SK-N-SH (cell line): ENCODE data around the gene GBP7. TPM values are rescaled to one million over a fixed set of nuclear protein-coding genes. Genes with fewer than 3 reads are reported as not detected.

Experiments used
- CTCF ChIA-PET: fragments of 300-600, 350-600 bp; formaldehyde crosslinking; extraction: SDS; loops from one replicate; lab custom pipeline; 2021; lab: Yijun Ruan, JAX
- POLR2A ChIA-PET: fragments of 350-600 bp; sonication (Branson Sonifier 250); formaldehyde crosslinking; extraction: SDS; loops from one replicate; lab custom pipeline; 2020; ENCODE audit warnings: antibody characterized with exemption, inconsistent platforms; lab: Yijun Ruan, JAX
- DNase-seq: peaks from one replicate; pipeline ENCODE4 v3.0.0; 2012
- H2AFZ ChIP-seq: fragments of 200-600 bp; sonication (generic); 2 replicates; pipeline ENCODE4 v1.8.1; 2016; ENCODE audit warnings: antibody characterized with exemption, mild to moderate bottlenecking, low read depth
- H3F3A ChIP-seq: fragments of 200-600 bp; sonication (generic); replicated peaks from 2 replicates; pipeline ENCODE3; 2016; ENCODE audit warnings: antibody characterized with exemption, mild to moderate bottlenecking; ENCODE audit not compliant: insufficient read depth
- H3K27ac ChIP-seq, 2 experiments: fragments of 200-500 bp in 1 of 2; fragments of 200-600 bp in 1 of 2; sonication (Bioruptor generic) in 1 of 2; sonication (generic), shearing (Covaris generic) in 1 of 2; 2 replicates each; pipeline versions ENCODE4 v1.5.1 to v1.6.1; 2014 to 2016; ENCODE audit warnings: low read depth in 2 of 2, inconsistent platforms in 1 of 2, low read length in 1 of 2, mild to moderate bottlenecking in 1 of 2, mixed read lengths in 1 of 2
- H3K27me3 ChIP-seq: fragments of 200-600 bp; sonication (generic), shearing (Covaris generic); 2 replicates; pipeline ENCODE4 v1.6.1; 2016; ENCODE audit warnings: mixed run types; ENCODE audit not compliant: insufficient read depth
- H3K36me3 ChIP-seq, 2 experiments: fragments of 200-500 bp in 1 of 2; fragments of 200-600 bp in 1 of 2; sonication (Bioruptor generic) in 1 of 2; sonication (generic) in 1 of 2; replicated peaks in 1 of 2; 2 replicates each; pipeline versions ENCODE3 to v1.5.1; 2014 to 2016; ENCODE audit warnings: low read length in 1 of 2, mild to moderate bottlenecking in 1 of 2; ENCODE audit not compliant: insufficient read depth in 2 of 2, control insufficient read depth in 1 of 2
- H3K4me1 ChIP-seq, 2 experiments: fragments of 200-500 bp in 1 of 2; fragments of 200-600 bp in 1 of 2; sonication (Bioruptor generic) in 1 of 2; sonication (generic), shearing (Covaris generic) in 1 of 2; 2 replicates each; pipeline versions ENCODE4 v1.5.1 to v1.6.1; 2014 to 2016; ENCODE audit warnings: low read depth in 1 of 2, low read length in 1 of 2, mixed run types in 1 of 2; ENCODE audit not compliant: insufficient read depth in 2 of 2, control insufficient read depth in 1 of 2
- H3K4me2 ChIP-seq: fragments of 200-600 bp; sonication (generic), shearing (Covaris generic); 2 replicates; pipeline ENCODE4 v1.6.1; 2017; ENCODE audit warnings: mixed run types
- H3K4me3 ChIP-seq, 2 experiments: fragments of 200-500 bp in 1 of 2; fragments of 200-600 bp in 1 of 2; sonication (Bioruptor generic) in 1 of 2; sonication (generic), shearing (Covaris generic) in 1 of 2; 2 replicates each; pipeline versions ENCODE4 v1.5.1 to v1.8.1; 2014 to 2016; ENCODE audit warnings: low read depth in 2 of 2, inconsistent platforms in 1 of 2, low read length in 1 of 2, mild to moderate bottlenecking in 1 of 2, mixed read lengths in 1 of 2, moderate library complexity in 1 of 2
- H3K79me2 ChIP-seq: fragments of 200-600 bp; sonication (generic); 2 replicates; pipeline ENCODE4 v1.8.1; 2017; ENCODE audit warnings: mild to moderate bottlenecking; ENCODE audit not compliant: insufficient read depth
- H3K9ac ChIP-seq: fragments of 200-600 bp; sonication (generic); 2 replicates; pipeline ENCODE4 v1.6.1; 2017; ENCODE audit warnings: mixed run types
- H3K9me2 ChIP-seq: fragments of 200-600 bp; sonication (generic); 2 replicates; pipeline ENCODE4 v1.6.1; 2017; ENCODE audit warnings: mixed run types
- H3K9me3 ChIP-seq: fragments of 200-600 bp; sonication (generic); 2 replicates; pipeline ENCODE4 v1.6.1; 2017; ENCODE audit warnings: mixed run types, mild to moderate bottlenecking, moderate library complexity
- H4K20me1 ChIP-seq: fragments of 200-600 bp; sonication (generic); 2 replicates; pipeline ENCODE4 v1.6.1; 2017; ENCODE audit warnings: mild to moderate bottlenecking, mixed run types; ENCODE audit not compliant: insufficient read depth
- CHD2 ChIP-seq: fragments of 150-350 bp; IDR thresholded peaks from 2 replicates; pipeline ENCODE4 v1.6.1; 2018; ENCODE audit warnings: low read length; ENCODE audit not compliant: partially characterized antibody
- ELF1 ChIP-seq: IDR thresholded peaks from 2 replicates; pipeline ENCODE4 v1.4.0; 2012
- EP300 ChIP-seq, 2 experiments: IDR thresholded peaks; 2 replicates each; pipeline versions ENCODE4 v1.4.0 to v1.6.1; 2012; ENCODE audit warnings: borderline replicate concordance in 1 of 2, low read depth in 1 of 2, low read length in 1 of 2
- FOXM1 ChIP-seq: IDR thresholded peaks from 2 replicates; pipeline ENCODE4 v1.4.0; 2012; ENCODE audit warnings: low read depth, mild to moderate bottlenecking
- GABPA ChIP-seq: IDR thresholded peaks from 2 replicates; pipeline ENCODE4 v1.4.0; 2012; ENCODE audit warnings: low read depth, mild to moderate bottlenecking
- GATA2 ChIP-seq: sonication (generic); formaldehyde crosslinking; IDR thresholded peaks from 2 replicates; pipeline ENCODE4 v1.5.0; 2020; ENCODE audit warnings: mild to moderate bottlenecking, missing genetic modification reagents
- IRF3 ChIP-seq: fragments of 150-350 bp; IDR thresholded peaks from 2 replicates; pipeline ENCODE4 v1.6.1; 2016; ENCODE audit warnings: mild to moderate bottlenecking, low read depth, low read length
- JUND ChIP-seq: IDR thresholded peaks from 2 replicates; pipeline ENCODE4 v1.4.0; 2012
- MXI1 ChIP-seq: IDR thresholded peaks from 2 replicates; pipeline ENCODE4 v1.6.1; 2012; ENCODE audit warnings: mild to moderate bottlenecking, low read depth, low read length, improper control_type of control experiment
- NFIC ChIP-seq: IDR thresholded peaks from 2 replicates; pipeline ENCODE4 v1.4.0; 2012; ENCODE audit warnings: borderline replicate concordance
- NRF1 ChIP-seq: IDR thresholded peaks from 2 replicates; pipeline ENCODE4 v1.6.1; 2012; ENCODE audit warnings: low read depth, mild to moderate bottlenecking, low read length
- POLR2AphosphoS5 ChIP-seq: IDR thresholded peaks from 2 replicates; pipeline ENCODE4 v1.6.1; 2012; ENCODE audit warnings: low read depth, low read length
- RCOR1 ChIP-seq: fragments of 150-350 bp; IDR thresholded peaks from 2 replicates; pipeline ENCODE4 v1.6.1; 2017; ENCODE audit warnings: antibody characterized with exemption, low read length
- RFX5 ChIP-seq: IDR thresholded peaks from 2 replicates; pipeline ENCODE4 v1.6.1; 2012; ENCODE audit warnings: mild to moderate bottlenecking, improper control_type of control experiment, low read length
- TEAD4 ChIP-seq: IDR thresholded peaks from 2 replicates; pipeline ENCODE4 v1.4.0; 2012; ENCODE audit warnings: mild to moderate bottlenecking, borderline replicate concordance; ENCODE audit not compliant: insufficient read depth
- USF2 ChIP-seq: fragments of 150-350 bp; IDR thresholded peaks from 2 replicates; pipeline ENCODE4 v1.6.1; 2017; ENCODE audit warnings: antibody characterized with exemption, low read length, low read depth, borderline replicate concordance
- WGBS: methylation state at CpG from one replicate; pipeline ENCODE4 v1.1.6; 2017; ENCODE audit warnings: low lambda C conversion rate; 5-methylcytosine and 5-hydroxymethylcytosine counted together
- polyA plus RNA-seq, 3 experiments: library from polyadenylated mRNA; depleted of rRNA; stranded (reverse); fragments of >200 nt; gene quantifications; 2 replicates each; pipeline ENCODE4 v1.2.3, GENCODE V29; 2012

The GBP7 gene
- polyA plus RNA-seq, 1 of the 3 experiments (the other 2 are of a cell fraction), result not detected

GRCh38 chr1:89200663-89201062 is 24.9 kb upstream of the GBP7 start (continued):
- TF ChIP-seq FOXM1, result 0 out of 2 replicates have a peak, but pooled peaks have one; percentile 35
- TF ChIP-seq RFX5, result no peak
- TF ChIP-seq GABPA, result no peak
- 0 out of 2 replicates have a peak, but pooled peaks have one; percentile 22 for TF ChIP-seq TEAD4
- TF ChIP-seq CHD2, result peak; percentile 65
- TF ChIP-seq GATA2, result peak; percentile 98
- TF ChIP-seq NFIC, result no peak
- TF ChIP-seq RCOR1, result peak; percentile 77; the same call in 1 of the 2 replicates
- peak; percentile 36; the same call in 1 of the 2 replicates for TF ChIP-seq MXI1
- no peak for TF ChIP-seq USF2
- 0 out of 2 replicates have a peak, but pooled peaks have one; percentile 17 for TF ChIP-seq JUND
- peak in 1 of 2 experiments; percentile 96; a peak in 2 of 4 replicates for TF ChIP-seq EP300 (IDR thresholded peaks at IDR 0.05; ENCODE audit: borderline replicate concordance in 1 of 2, low read depth in 1 of 2, low read length in 1 of 2)
- TF ChIP-seq ELF1, result no peak
- TF ChIP-seq POLR2AphosphoS5, result 0 out of 2 replicates have a peak, but pooled peaks have one; percentile 20
- no peak for TF ChIP-seq NRF1
- TF ChIP-seq IRF3, result no peak
- TF ChIP-seq, all 33 proteins: peak for 12

GRCh38 chr1:89199525-89200031 is 23.8 kb upstream of the GBP7 start:
- DNase-seq, result no peak
- H3K9me3 ChIP-seq, result no peaks in the 10 kb centered on the region
- no peak for TF ChIP-seq EP300 (IDR thresholded peaks at IDR 0.05; ENCODE audit: borderline replicate concordance in 1 of 2, low read depth in 1 of 2, low read length in 1 of 2)
- TF ChIP-seq GATA2, result no peak
- no peak overlapping the region for H2AFZ ChIP-seq
- WGBS, result 61% methylated on average over 1 of the region's 1 CpG
- no peaks in the 10 kb centered on the region for H3K27me3 ChIP-seq
- peaks cover 11 to 20% of the 10 kb centered on the region in 2 experiments; a peak in 3 of 4 replicates for H3K4me1 ChIP-seq
- no peak overlapping the region for H3K9ac ChIP-seq
- no peak overlapping the region for H3K4me3 ChIP-seq
- peak overlapping the region in 1 of 2 experiments; percentile 95; a peak in 1 of 4 replicates for H3K27ac ChIP-seq
- peaks cover 5% of the 10 kb centered on the region for H3F3A ChIP-seq
- no peak overlapping the region for H3K4me2 ChIP-seq
- POLR2A ChIA-PET, result no interaction called here
- CTCF ChIA-PET, result interaction anchor here (1.2 kb wide), 1 partner anchor 114 kb away, joined by 3 read pairs; no protein-coding TSS in a partner anchor
- H3K36me3 ChIP-seq, result no peaks in the 10 kb centered on the region
- no peaks in the 10 kb centered on the region for H3K79me2 ChIP-seq
- no peaks in the 10 kb centered on the region for H4K20me1 ChIP-seq
- H3K9me2 ChIP-seq, result no peaks in the 10 kb centered on the region
